Neural cell (in vitro differentiated cells): ENCODE measurements around the gene TSC1. TPM values are rescaled to one million over a fixed set of nuclear protein-coding genes. Genes with fewer than 3 reads are reported as not detected.

Experiments used
- polyA plus RNA-seq: library from polyadenylated mRNA; depleted of rRNA; stranded (reverse); fragments of >200 nt; gene quantifications from 2 replicates; pipeline ENCODE4 v1.2.3, GENCODE V29; 2014
- small RNA-seq, 3 experiments: library from RNA; depleted of rRNA; stranded (forward); fragments of <200 nt; gene quantifications; one replicate each; pipeline ENCODE3, GENCODE V24; 2012

The TSC1 gene
- polyA plus RNA-seq, 1 donor from 2014 or later, result 47.1 TPM

Small RNA genes lying within 50 kb of the gene (small RNA-seq; reads per million reads assigned to genes)
- gene AL593851.1 (0 reads per million in 3 experiments), gene MIR548AW (0 to 1.2 (median 0.90) reads per million in 3 experiments), gene RNU7-21P (0.03 to 0.49 (median 0.03) reads per million in 3 experiments)

Other genes starting within 250 kb of the TSC1 start
- 0.71 and 1.2 TPM in 2 replicates for gene AK8, start 66.3 kb downstream of the TSC1 start, polyA plus RNA-seq
- 4.6 and 5.2 TPM in 2 replicates for gene SPACA9, start 65.7 kb downstream of the TSC1 start, polyA plus RNA-seq
- gene GFI1B, start 34.1 kb upstream of the TSC1 start, polyA plus RNA-seq, result not detected in 2 replicates
- gene GTF3C5, start 86.4 kb upstream of the TSC1 start, polyA plus RNA-seq, result 95.0 and 103 TPM in 2 replicates
- gene CEL, start 117.4 kb upstream of the TSC1 start, polyA plus RNA-seq, result 0.95 and 2.7 TPM in 2 replicates
- 174 and 253 TPM in 2 replicates for gene RALGDS, start 176.6 kb upstream of the TSC1 start, polyA plus RNA-seq
- not detected in 2 replicates for gene GBGT1, start 219.3 kb upstream of the TSC1 start, polyA plus RNA-seq